K562 (cell line): ENCODE data around the gene PTCH1. TPM values are rescaled to one million over a fixed set of nuclear protein-coding genes. Genes with fewer than 3 reads are reported as not detected.

Source experiments
- ATAC-seq: fragments of 200-7000 bp; cut with Tn5 transposase; 3 replicates; pipeline ENCODE4 v1.9.1; 2020; ENCODE audit warnings: moderate library complexity
- BruUV-seq: library from RNA; stranded (reverse); fragments of 400-500 nt; replicated peaks from 2 replicates; lab custom pipeline; 2021; lab: Mats Ljungman, UMichigan
- CTCF ChIA-PET: fragments of 300-600 bp; formaldehyde crosslinking; extraction: SDS; loops from one replicate; lab custom pipeline; 2021; ENCODE audit warnings: low intra/inter-chr PET ratio; lab: Yijun Ruan, JAX
- POLR2A ChIA-PET: fragments of 300-600, 350-650 bp; sonication (Branson Sonifier 250); formaldehyde crosslinking; extraction: SDS; loops from one replicate; lab custom pipeline; 2021; ENCODE audit warnings: antibody characterized with exemption, inconsistent platforms; lab: Yijun Ruan, JAX
- DNase-seq, 4 experiments: peaks; one replicate each; pipeline versions ENCODE4 v3.0.0 to v3.0.0-alpha.2; 2011 to 2018; ENCODE audit warnings: low spot score in 3 of 4, mixed read lengths in 3 of 4; ENCODE audit errors: extremely low read depth in 1 of 4
- FAIRE-seq: peaks from 2 replicates; lab custom pipeline; 2011; peaks lifted over from hg19 to GRCh38; lab: Jason Lieb, UNC
- H2AFZ ChIP-seq: 2 replicates; pipeline ENCODE4 v1.6.0; 2011; ENCODE audit warnings: low read depth, low read length, control low read depth, inconsistent platforms
- H3K27ac ChIP-seq: fragments of 200-600 bp; 3 replicates; pipeline ENCODE4 v1.8.0; 2011; ENCODE audit warnings: low read depth, mild to moderate bottlenecking, control low read depth, inconsistent platforms, low read length, moderate library complexity, mixed read lengths; ENCODE audit errors: extremely low read depth
- H3K27me3 ChIP-seq, 2 experiments: fragments of 300-600 bp in 1 of 2; 2 replicates in 1 of 2; 3 replicates in 1 of 2; pipeline versions ENCODE4 v1.6.0 to v1.8.0; 2011; ENCODE audit warnings: inconsistent platforms in 2 of 2, low read length in 2 of 2, mild to moderate bottlenecking in 1 of 2, mixed read lengths in 1 of 2, moderate library complexity in 1 of 2; ENCODE audit not compliant: control insufficient read depth in 2 of 2, insufficient read depth in 2 of 2
- H3K36me3 ChIP-seq: fragments of 300-600 bp; 3 replicates; pipeline ENCODE4 v1.8.0; 2011; ENCODE audit warnings: mild to moderate bottlenecking, low read length, inconsistent platforms; ENCODE audit not compliant: control insufficient read depth, insufficient read depth
- H3K4me1 ChIP-seq, 2 experiments: fragments of 200-600 bp in 1 of 2; replicated peaks in 1 of 2; 2 replicates in 1 of 2; 3 replicates in 1 of 2; pipeline versions ENCODE4 v1.5.1 to v1.8.0; 2011; ENCODE audit warnings: inconsistent platforms in 2 of 2, low read length in 2 of 2, mild to moderate bottlenecking in 1 of 2, mixed read lengths in 1 of 2, moderate library complexity in 1 of 2; ENCODE audit not compliant: control insufficient read depth in 2 of 2, insufficient read depth in 2 of 2
- H3K4me2 ChIP-seq: 2 replicates; pipeline ENCODE4 v1.6.1; 2011; ENCODE audit warnings: low read length, control low read depth, inconsistent platforms, mixed read lengths; ENCODE audit not compliant: insufficient read depth
- H3K4me3 ChIP-seq: fragments of 200-600 bp; sonication (generic), shearing (Covaris generic); 2 replicates; pipeline ENCODE4 v1.5.1; 2016; ENCODE audit warnings: control low read depth, inconsistent platforms
- H3K79me2 ChIP-seq: fragments of 200-600 bp; 3 replicates; pipeline ENCODE4 v1.8.0; 2011; ENCODE audit warnings: low read length, inconsistent platforms; ENCODE audit not compliant: control insufficient read depth, insufficient read depth
- H3K9ac ChIP-seq, 2 experiments: 2 replicates each; pipeline versions ENCODE4 v1.6.0 to v1.6.1; 2011; ENCODE audit warnings: low read depth in 2 of 2, low read length in 2 of 2, control low read depth in 1 of 2, inconsistent platforms in 1 of 2, mild to moderate bottlenecking in 1 of 2, mixed read lengths in 1 of 2; ENCODE audit not compliant: insufficient read depth in 1 of 2
- H3K9me1 ChIP-seq: one replicate; pipeline ENCODE4 v1.6.0; 2011; ENCODE audit warnings: inconsistent platforms, mild to moderate bottlenecking, low read length, moderate library complexity; ENCODE audit not compliant: control insufficient read depth, insufficient read depth
- H3K9me3 ChIP-seq: replicated peaks from 2 replicates; pipeline ENCODE4 v1.5.1; 2011; ENCODE audit warnings: low read depth, low read length, inconsistent platforms; ENCODE audit not compliant: control insufficient read depth, insufficient read depth
- H4K20me1 ChIP-seq: replicated peaks from 2 replicates; pipeline ENCODE4 v1.6.1; 2011; ENCODE audit warnings: low read length, inconsistent platforms, mixed read lengths; ENCODE audit not compliant: control insufficient read depth, insufficient read depth
- ATF3 ChIP-seq, 2 experiments: fragments of 450-650 bp in 1 of 2; sonication (generic) in 1 of 2; formaldehyde crosslinking in 1 of 2; IDR thresholded peaks in 1 of 2; conservative IDR thresholded peaks in 1 of 2; 2 replicates each; pipeline versions ENCODE4 v1.6.1 to v1.8.1; 2016 to 2023; ENCODE audit warnings: mild to moderate bottlenecking in 2 of 2, moderate library complexity in 2 of 2, inconsistent platforms in 1 of 2, missing genetic modification reagents in 1 of 2
- ATF7 ChIP-seq: fragments of 450-650 bp; IDR thresholded peaks from 2 replicates; pipeline ENCODE4 v1.7.1; 2014; ENCODE audit warnings: mild to moderate bottlenecking, moderate library complexity
- ELF1 ChIP-seq: fragments of 200-800 bp; sonication (Bioruptor generic); IDR thresholded peaks from 2 replicates; pipeline ENCODE4 v1.6.1; 2016; ENCODE audit warnings: missing genetic modification characterization, missing compliant biosample characterization
- FOXP4 ChIP-seq: sonication (generic); formaldehyde crosslinking; IDR thresholded peaks from 2 replicates; pipeline ENCODE4 v1.8.0; 2022; ENCODE audit warnings: mild to moderate bottlenecking, missing genetic modification reagents, borderline replicate concordance
- GTF2B ChIP-seq: IDR thresholded peaks from 2 replicates; pipeline ENCODE4 v1.6.1; 2011; ENCODE audit not compliant: insufficient read length; ENCODE audit errors: extremely low read depth
- L3MBTL2 ChIP-seq: fragments of 450-650 bp; IDR thresholded peaks from 2 replicates; pipeline ENCODE4 v1.6.1; 2016; ENCODE audit warnings: mild to moderate bottlenecking, moderate library complexity
- MYC ChIP-seq, 2 experiments: fragments of 250-450 bp in 1 of 2; sonication (Bioruptor Pico) in 1 of 2; IDR thresholded peaks; 2 replicates each; pipeline versions ENCODE4 v1.5.1 to v1.6.1; 2012 to 2021; ENCODE audit warnings: low read depth in 2 of 2, borderline replicate concordance in 1 of 2, improper control_type of control experiment in 1 of 2, low read length in 1 of 2, mild to moderate bottlenecking in 1 of 2, moderate library complexity in 1 of 2
- NFIC ChIP-seq: fragments of 450-650 bp; IDR thresholded peaks from 2 replicates; pipeline ENCODE4 v1.6.1; 2017; ENCODE audit warnings: mild to moderate bottlenecking, inconsistent platforms
- NRF1 ChIP-seq, 2 experiments: fragments of 450-650 bp; IDR thresholded peaks in 1 of 2; conservative IDR thresholded peaks in 1 of 2; 2 replicates each; pipeline ENCODE4 v1.6.1; 2014; ENCODE audit warnings: mild to moderate bottlenecking in 2 of 2
- POLR2G ChIP-seq: fragments of 200-400 bp; formaldehyde crosslinking; IDR thresholded peaks from 2 replicates; pipeline ENCODE4 v1.6.1; 2017; ENCODE audit warnings: low read depth, mild to moderate bottlenecking, antibody characterized with exemption, low read length, moderate library complexity
- RBFOX2 ChIP-seq: fragments of 200-400 bp; formaldehyde crosslinking; IDR thresholded peaks from 2 replicates; pipeline ENCODE4 v1.6.1; 2017; ENCODE audit warnings: low read depth, mild to moderate bottlenecking, low read length, moderate library complexity
- SAFB2 ChIP-seq: fragments of 200-400 bp; formaldehyde crosslinking; IDR thresholded peaks from 2 replicates; pipeline ENCODE4 v1.6.1; 2018; ENCODE audit warnings: borderline replicate concordance, low read length, low read depth, moderate library complexity; ENCODE audit not compliant: severe bottlenecking
- SIN3A ChIP-seq, 2 experiments: fragments of 150-350 bp in 1 of 2; IDR thresholded peaks; 2 replicates each; pipeline ENCODE4 v1.6.1; 2011 to 2016; ENCODE audit warnings: borderline replicate concordance in 2 of 2, low read depth in 2 of 2, low read length in 2 of 2, mild to moderate bottlenecking in 2 of 2, moderate library complexity in 2 of 2; ENCODE audit not compliant: control insufficient read depth in 1 of 2
- ZEB2 ChIP-seq: fragments of 450-650 bp; IDR thresholded peaks from 2 replicates; pipeline ENCODE4 v1.6.1; 2016
- WGBS: fragments of 100-300 bp; shearing (Covaris generic); methylation state at CpG from one replicate; pipeline ENCODE4 v1.1.6; 2016; ENCODE audit warnings: low coverage, mixed read lengths; ENCODE audit not compliant: insufficient coverage; ENCODE audit errors: missing lambda C conversion rate; 5-methylcytosine and 5-hydroxymethylcytosine counted together
- in situ Hi-C: fragments of 300-500 bp; cut with MboI; formaldehyde crosslinking; loops from 4 replicates; pipeline ENCODE4 v1.15.0; 2018; ENCODE audit warnings: inconsistent platforms, mixed read lengths
- intact Hi-C: fragments of 100-400 bp; cut with micrococcal nuclease; formaldehyde crosslinking; loops from 2 replicates; pipeline ENCODE4 v1.14.2; 2022
- polyA plus RNA-seq, 8 experiments: library from polyadenylated mRNA; depleted of rRNA in 4 of 8; stranded (reverse) in 5 of 8; unstranded in 3 of 8; fragments of >200 nt; fragmentation: Nextera tagmentation in 2 of 8; fragmentation: Illumina TruSeq in 1 of 8; extraction: Ambion mirVana in 2 of 8; extraction: Trizol in 1 of 8; gene quantifications; 2 replicates each; pipeline versions ENCODE4 v1.2.1 to v1.2.3, GENCODE V29; 2011 to 2014; ENCODE audit warnings: inconsistent platforms in 1 of 8, missing spikeins in 1 of 8
- total RNA-seq, 7 experiments: library from RNA; depleted of rRNA in 6 of 7; stranded (reverse); fragments of >200 nt in 6 of 7; fragmentation: Illumina TruSeq in 2 of 7; extraction: Trizol in 2 of 7; gene quantifications; 2 replicates each; pipeline versions ENCODE4 v1.2.1 to v1.2.3, GENCODE V29; 2011 to 2021; ENCODE audit warnings: low replicate concordance in 1 of 7
- TF ChIP-seq, protein P1 (sequence below): sonication (generic); formaldehyde crosslinking; IDR thresholded peaks from 2 replicates; pipeline ENCODE4 v1.9.0; 2022; ENCODE audit warnings: mild to moderate bottlenecking, missing genetic modification reagents

Gene PTCH1
- total and polyA plus RNA-seq, 9 of the 15 experiments (the other 6 are each of a cell fraction or from before 2014, with no cell fraction given): 0.70 to 9.9 (median 3.8) TPM

- Histone ChIP-seq H2AFZ (0 out of 2 replicates have a peak overlapping the region, but pooled peaks have one; percentile 28), H3K27ac (no peak overlapping the region), H3K36me3 (no peaks in the 10 kb centered on the region), H3K4me1 (peaks cover 0 to 11% of the 10 kb centered on the region in 2 experiments; a peak in 2 of 5 replicates), H3K9ac (no peak overlapping the region), H3K9me3 (no peaks in the 10 kb centered on the region), H3K79me2 (no peaks in the 10 kb centered on the region), H3K4me2 (peak overlapping the region; percentile 10; the same call in 1 of the 2 replicates), H4K20me1 (no peaks in the 10 kb centered on the region), H3K4me3 (peak overlapping the region; percentile 5; the same call in 1 of the 2 replicates), H3K27me3 (peaks cover 14 to 53% of the 10 kb centered on the region in 2 experiments; a peak in 4 of 5 replicates), H3K9me1 (no peaks in the 10 kb centered on the region)
- intact Hi-C loops (no loop called here), in situ Hi-C loops (no loop called here)
- no TSS peak for BruUV-seq
- DNase-seq (peak in 3 of 4 experiments; percentile 12 to 44 (median 32)), FAIRE-seq (no peak), ATAC-seq (peak; percentile 92)
- ChIA-PET POLR2A (interaction anchor here (0.6 to 0.8 kb wide), 2 partner anchors 36 to 838 kb away, joined by 3 read pairs; partner anchors contain the start of gene PTCH1), CTCF (no interaction called here)
- 10% methylated on average over 21 of the region's 43 CpGs for WGBS
- TF ChIP-seq GTF2B (no peak), SIN3A (IDR thresholded peaks at IDR 0.05; ENCODE audit: borderline replicate concordance in 2 of 2, control insufficient read depth in 1 of 2, low read depth in 2 of 2, low read length in 2 of 2) (no peak), ATF3 (IDR thresholded peaks at IDR 0.05) (peak; percentile 65; the same call in 1 of the 2 replicates), ATF3 (CRISPR knock-in tag; conservative IDR thresholded peaks at IDR 0.05) (no peak), RBFOX2 (peak; percentile 63), SAFB2 (no peak), ATF7 (peak; percentile 39; the same call in 1 of the 2 replicates), NRF1 (conservative IDR thresholded peaks at IDR 0.05 in 1 of 2, IDR thresholded peaks at IDR 0.05 in 1 of 2) (peak; percentile 22 to 30; a peak in 1 of 4 replicates), POLR2G (peak; percentile 63), ZEB2 (no peak), ELF1 (tag) (no peak), NFIC (peak; percentile 82), MYC (IDR thresholded peaks at IDR 0.05; ENCODE audit: low read depth, low read length) (peak; percentile 26; the same call in 1 of the 2 replicates), MYC (CRISPR knock-in tag; IDR thresholded peaks at IDR 0.05; ENCODE audit: borderline replicate concordance, low read depth) (no peak), FOXP4 (CRISPR knock-in tag) (no peak), L3MBTL2 (peak; percentile 50)
- TF ChIP-seq, protein P1, sequence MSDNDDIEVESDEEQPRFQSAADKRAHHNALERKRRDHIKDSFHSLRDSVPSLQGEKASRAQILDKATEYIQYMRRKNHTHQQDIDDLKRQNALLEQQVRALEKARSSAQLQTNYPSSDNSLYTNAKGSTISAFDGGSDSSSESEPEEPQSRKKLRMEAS (CRISPR knock-in tag): no peak
Observed at GRCh38 chr9:95552814-95553546, 36.2 kb upstream of the PTCH1 start.
